ENCODE results near the gene KIFC1.

Gene KIFC1

DNA sequence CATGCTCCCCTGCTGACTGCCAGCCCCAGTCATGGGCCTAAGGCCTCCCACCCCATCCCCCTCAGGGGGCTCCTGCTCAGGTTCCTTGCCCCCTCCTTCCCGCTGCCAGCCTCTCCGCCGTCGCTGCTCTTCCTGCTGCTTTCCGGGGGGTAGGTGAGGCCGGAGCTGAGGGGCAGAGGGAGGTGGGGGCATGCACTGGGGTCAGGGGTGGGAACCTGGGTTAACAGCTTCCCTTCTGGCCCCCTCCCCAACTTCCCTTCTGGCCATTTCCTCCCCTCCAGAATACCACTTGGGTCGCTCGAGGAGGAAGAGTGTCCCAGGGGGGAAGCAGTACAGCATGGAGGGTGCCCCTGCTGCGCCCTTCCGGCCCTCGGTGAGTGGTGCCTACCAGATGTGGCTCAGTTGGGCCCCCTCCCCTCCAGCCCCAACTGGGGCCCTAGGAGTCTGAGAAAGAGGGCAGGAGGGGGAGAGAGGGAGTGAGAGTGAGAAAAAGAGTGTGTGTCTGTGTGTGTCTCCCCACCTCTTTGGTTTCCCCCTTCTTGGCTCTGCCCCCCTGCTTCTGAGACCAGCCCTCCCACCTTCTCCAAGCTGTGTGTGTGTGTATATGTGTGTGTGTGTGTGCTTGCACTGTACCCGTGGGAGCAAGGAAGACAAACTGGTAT, 40.4 kb downstream of the KIFC1 start:
- H3K4me3 ChIP-seq (ENCODE audit: low read depth in 1 of 2, low read length in 1 of 2): no peak overlapping the region
- H3K9me3 ChIP-seq: no peaks in the 10 kb centered on the region
- no peak overlapping the region for H3K27ac ChIP-seq
- peaks cover 55% of the 10 kb centered on the region for H3K27me3 ChIP-seq
- H3K4me1 ChIP-seq (ENCODE audit: control insufficient read depth in 1 of 2, insufficient read depth in 1 of 2, low read depth in 1 of 2, low read length in 1 of 2): peaks cover 28 to 37% of the 10 kb centered on the region in 2 experiments
- TF ChIP-seq, protein P1, sequence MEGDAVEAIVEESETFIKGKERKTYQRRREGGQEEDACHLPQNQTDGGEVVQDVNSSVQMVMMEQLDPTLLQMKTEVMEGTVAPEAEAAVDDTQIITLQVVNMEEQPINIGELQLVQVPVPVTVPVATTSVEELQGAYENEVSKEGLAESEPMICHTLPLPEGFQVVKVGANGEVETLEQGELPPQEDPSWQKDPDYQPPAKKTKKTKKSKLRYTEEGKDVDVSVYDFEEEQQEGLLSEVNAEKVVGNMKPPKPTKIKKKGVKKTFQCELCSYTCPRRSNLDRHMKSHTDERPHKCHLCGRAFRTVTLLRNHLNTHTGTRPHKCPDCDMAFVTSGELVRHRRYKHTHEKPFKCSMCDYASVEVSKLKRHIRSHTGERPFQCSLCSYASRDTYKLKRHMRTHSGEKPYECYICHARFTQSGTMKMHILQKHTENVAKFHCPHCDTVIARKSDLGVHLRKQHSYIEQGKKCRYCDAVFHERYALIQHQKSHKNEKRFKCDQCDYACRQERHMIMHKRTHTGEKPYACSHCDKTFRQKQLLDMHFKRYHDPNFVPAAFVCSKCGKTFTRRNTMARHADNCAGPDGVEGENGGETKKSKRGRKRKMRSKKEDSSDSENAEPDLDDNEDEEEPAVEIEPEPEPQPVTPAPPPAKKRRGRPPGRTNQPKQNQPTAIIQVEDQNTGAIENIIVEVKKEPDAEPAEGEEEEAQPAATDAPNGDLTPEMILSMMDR (IDR thresholded peaks at IDR 0.05): no peak
- H3K36me3 ChIP-seq: no peaks in the 10 kb centered on the region

DNA sequence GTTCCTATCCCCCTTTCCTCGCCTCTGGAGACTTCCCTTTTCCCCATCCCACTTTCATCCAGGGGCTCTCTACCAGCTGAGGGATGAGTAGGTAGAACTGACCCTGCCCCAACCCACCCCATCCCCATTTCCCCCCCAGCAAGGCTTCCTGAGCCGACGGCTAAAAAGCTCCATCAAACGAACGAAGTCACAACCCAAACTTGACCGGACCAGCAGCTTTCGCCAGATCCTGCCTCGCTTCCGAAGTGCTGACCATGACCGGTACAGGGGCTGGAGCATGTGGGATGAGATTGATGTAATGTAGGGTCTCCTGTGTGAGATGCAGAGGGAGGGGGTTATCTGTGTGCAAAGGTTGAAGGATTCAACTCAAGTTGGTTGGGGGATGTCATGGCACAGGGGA, 40.9 kb downstream of the KIFC1 start:
- no peaks in the 10 kb centered on the region for H3K36me3 ChIP-seq
- H3K4me1 ChIP-seq (ENCODE audit: control insufficient read depth in 1 of 2, insufficient read depth in 1 of 2, low read depth in 1 of 2, low read length in 1 of 2): peaks cover 23 to 32% of the 10 kb centered on the region in 2 experiments
- peaks cover 49% of the 10 kb centered on the region for H3K27me3 ChIP-seq
- no peaks in the 10 kb centered on the region for H3K9me3 ChIP-seq
- TF ChIP-seq, protein P1 (IDR thresholded peaks at IDR 0.05): no peak
- no peak overlapping the region for H3K27ac ChIP-seq
- H3K4me3 ChIP-seq (ENCODE audit: low read depth in 1 of 2, low read length in 1 of 2): no peak overlapping the region

DNA sequence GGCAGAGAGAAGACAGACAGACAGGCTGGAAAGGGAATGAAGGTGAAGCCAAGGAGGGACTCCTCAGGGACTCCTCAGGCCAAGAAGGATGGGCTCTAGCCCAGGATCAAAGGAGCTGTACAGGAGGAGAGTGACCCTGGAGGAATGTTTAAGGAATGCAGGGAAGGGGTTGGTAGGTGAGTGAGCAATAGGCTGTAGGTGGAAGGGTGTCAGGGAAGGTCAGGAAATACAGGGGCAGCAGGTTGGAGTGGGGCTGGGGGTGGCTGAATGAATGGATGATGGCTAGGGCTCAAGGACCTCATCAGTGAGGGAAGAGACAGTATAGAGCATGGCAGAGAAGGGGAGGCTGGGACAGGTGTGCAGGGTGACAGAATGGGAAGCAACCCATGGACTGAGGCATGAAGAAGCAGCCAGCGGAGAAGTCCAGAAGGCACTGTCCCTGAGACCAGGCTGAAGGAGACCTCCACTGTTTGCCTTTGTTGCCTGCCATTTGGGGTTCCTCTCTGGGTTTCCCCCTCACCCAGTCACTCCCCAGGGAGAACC, 41.4 kb downstream of the KIFC1 start:
- Histone ChIP-seq H3K27me3 (peaks cover 47% of the 10 kb centered on the region), H3K27ac (no peak overlapping the region), H3K9me3 (no peaks in the 10 kb centered on the region), H3K4me1 (ENCODE audit: control insufficient read depth in 1 of 2, insufficient read depth in 1 of 2, low read depth in 1 of 2, low read length in 1 of 2) (peaks cover 22 to 30% of the 10 kb centered on the region in 2 experiments), H3K4me3 (ENCODE audit: low read depth in 1 of 2, low read length in 1 of 2) (no peak overlapping the region), H3K36me3 (no peaks in the 10 kb centered on the region)
- TF ChIP-seq, protein P1 (IDR thresholded peaks at IDR 0.05): no peak

DNA sequence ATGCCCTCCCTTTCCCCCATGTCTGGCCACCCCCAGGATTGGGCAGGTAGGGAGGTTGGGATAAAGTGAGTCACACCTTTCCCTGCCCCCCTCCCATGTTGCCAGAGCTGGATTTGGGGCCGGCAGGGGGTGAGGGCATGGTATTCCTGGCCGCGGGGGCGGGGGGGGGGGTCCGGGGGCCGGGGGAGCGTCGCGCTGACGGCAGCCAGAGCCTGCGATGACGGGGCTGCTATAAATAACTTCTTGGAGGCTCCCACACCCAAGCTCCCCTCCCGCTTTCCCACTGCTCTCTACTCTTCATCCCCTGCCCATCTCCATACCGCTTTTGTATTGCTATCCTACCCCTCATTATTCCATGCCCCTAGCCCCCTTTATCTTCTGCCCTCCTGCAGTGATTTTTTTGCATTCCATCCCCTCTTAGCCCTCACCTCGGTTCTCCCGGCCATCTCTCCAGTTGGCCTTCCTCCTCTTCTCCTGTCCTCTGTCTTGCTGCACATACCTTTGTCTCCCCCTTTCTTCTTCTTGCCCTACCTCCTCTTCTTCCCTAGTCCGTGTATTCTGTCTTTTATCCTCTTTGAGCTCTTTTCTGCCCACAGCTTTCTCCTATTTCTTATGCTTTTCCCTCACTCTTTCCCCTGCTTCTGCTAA, 42.0 kb downstream of the KIFC1 start:
- no peaks in the 10 kb centered on the region for H3K9me3 ChIP-seq
- H3K27ac ChIP-seq: no peak overlapping the region
- H3K4me3 ChIP-seq (ENCODE audit: low read depth in 1 of 2, low read length in 1 of 2): no peak overlapping the region
- H3K4me1 ChIP-seq (ENCODE audit: control insufficient read depth in 1 of 2, insufficient read depth in 1 of 2, low read depth in 1 of 2, low read length in 1 of 2): peaks cover 17 to 24% of the 10 kb centered on the region in 2 experiments
- TF ChIP-seq, protein P1 (IDR thresholded peaks at IDR 0.05): no peak
- peaks cover 41% of the 10 kb centered on the region for H3K27me3 ChIP-seq
- no peaks in the 10 kb centered on the region for H3K36me3 ChIP-seq

DNA sequence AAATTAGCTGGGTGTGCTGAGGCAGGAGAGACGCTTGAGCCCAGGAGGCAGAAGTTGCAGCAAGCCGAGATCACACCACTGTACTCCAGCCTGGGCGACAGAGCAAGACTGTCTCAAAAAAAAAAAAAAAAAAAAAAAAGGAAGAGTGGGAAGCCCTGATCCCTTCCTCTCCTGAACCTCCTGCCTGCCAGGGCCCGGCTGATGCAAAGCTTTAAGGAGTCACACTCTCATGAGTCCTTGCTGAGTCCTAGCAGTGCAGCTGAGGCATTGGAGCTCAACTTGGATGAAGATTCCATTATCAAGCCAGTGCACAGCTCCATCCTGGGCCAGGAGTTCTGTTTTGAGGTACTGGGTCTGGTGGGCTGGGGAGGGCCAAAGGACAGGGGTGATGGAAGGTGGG, 43.3 kb downstream of the KIFC1 start:
- Histone ChIP-seq H3K9me3 (no peaks in the 10 kb centered on the region), H3K36me3 (no peaks in the 10 kb centered on the region), H3K27me3 (peaks cover 34% of the 10 kb centered on the region), H3K4me3 (ENCODE audit: low read depth in 1 of 2, low read length in 1 of 2) (no peak overlapping the region), H3K27ac (no peak overlapping the region), H3K4me1 (ENCODE audit: control insufficient read depth in 1 of 2, insufficient read depth in 1 of 2, low read depth in 1 of 2, low read length in 1 of 2) (peaks cover 17 to 23% of the 10 kb centered on the region in 2 experiments)
- TF ChIP-seq, protein P1 (IDR thresholded peaks at IDR 0.05): no peak
